ENCODE measurements around the gene CCDC33.

The CCDC33 gene

GRCh38 chr15:74300057-74300795 lies 64.1 kb downstream of the CCDC33 start:
- Histone ChIP-seq H3F3A (ENCODE audit: control insufficient read depth, insufficient read depth) (no peaks in the 10 kb centered on the region), H3K27ac (ENCODE audit: low read depth, low read length) (no peak overlapping the region), H3K36me3 (ENCODE audit: control insufficient read depth, low read length) (no peaks in the 10 kb centered on the region), H3K4me3 (ENCODE audit: low read length) (no peak overlapping the region), H3K9me3 (ENCODE audit: control insufficient read depth, insufficient read depth, low read length) (no peaks in the 10 kb centered on the region), H3K79me2 (ENCODE audit: control insufficient read depth, low read length) (no peaks in the 10 kb centered on the region), H3K4me1 (ENCODE audit: control insufficient read depth, low read length) (no peaks in the 10 kb centered on the region), H3K27me3 (ENCODE audit: control insufficient read depth, low read length) (peaks cover 3% of the 10 kb centered on the region; the same call in 1 of the 2 replicates), H4K20me1 (ENCODE audit: control insufficient read depth, insufficient read depth, low read depth, low read length) (no peaks in the 10 kb centered on the region), H3K9me2 (replicated peaks; ENCODE audit: control insufficient read depth, low read length) (no peaks in the 10 kb centered on the region), H3K4me2 (ENCODE audit: low read length) (no peak overlapping the region)
- TF ChIP-seq CTCF (IDR thresholded peaks at IDR 0.05; ENCODE audit: low read depth, low read length, poor library complexity, severe bottlenecking) (no peak), EZH2phosphoT487 (IDR thresholded peaks at IDR 0.05; ENCODE audit: borderline replicate concordance, low read length) (no peak)

DNA sequence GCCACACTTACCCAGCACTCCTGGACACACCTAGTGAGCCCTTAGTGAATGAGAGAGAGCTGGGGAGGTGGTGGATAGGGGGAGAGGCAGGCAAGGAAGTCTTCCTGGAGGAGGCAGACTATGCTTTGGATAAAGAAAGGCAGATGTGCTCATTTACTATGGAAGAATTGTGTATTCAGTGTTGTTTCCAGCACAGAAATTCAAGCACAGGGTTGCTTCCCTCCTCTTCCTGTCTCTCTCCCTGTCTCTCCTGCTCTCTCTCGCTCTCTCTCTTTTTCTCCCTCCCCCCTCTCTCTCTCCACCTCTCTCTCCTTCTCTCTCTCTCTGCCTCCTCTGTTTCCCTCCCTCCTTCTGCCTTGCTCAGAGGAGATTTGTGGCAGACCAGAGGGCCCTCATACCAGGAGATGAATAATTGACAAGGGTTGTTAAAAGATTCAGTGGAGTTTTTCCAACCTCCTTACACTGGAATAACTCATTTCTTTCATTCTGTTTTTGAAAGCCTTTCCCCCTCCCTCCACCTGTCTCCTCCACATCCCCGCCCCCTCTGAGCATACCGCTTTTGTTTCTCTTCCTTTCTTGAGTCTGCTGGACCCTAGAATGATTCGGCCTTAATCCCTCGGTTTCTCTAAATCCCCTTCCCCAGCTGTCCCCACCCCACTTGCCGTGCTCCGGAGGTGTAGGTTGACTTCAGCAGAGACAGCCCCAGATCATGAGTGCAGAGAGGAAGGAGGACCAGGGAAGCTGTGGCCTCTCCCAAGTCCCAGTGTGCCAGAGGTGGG lies 65.6 kb downstream of the CCDC33 start:
- Histone ChIP-seq H3K9me2 (replicated peaks; ENCODE audit: control insufficient read depth, low read length) (no peaks in the 10 kb centered on the region), H3K4me3 (ENCODE audit: low read length) (no peak overlapping the region), H3K9me3 (ENCODE audit: control insufficient read depth, insufficient read depth, low read length) (no peaks in the 10 kb centered on the region), H3K79me2 (ENCODE audit: control insufficient read depth, low read length) (no peaks in the 10 kb centered on the region), H3K36me3 (ENCODE audit: control insufficient read depth, low read length) (no peaks in the 10 kb centered on the region), H3K4me1 (ENCODE audit: control insufficient read depth, low read length) (no peaks in the 10 kb centered on the region), H3K4me2 (ENCODE audit: low read length) (no peak overlapping the region), H3F3A (ENCODE audit: control insufficient read depth, insufficient read depth) (no peaks in the 10 kb centered on the region), H3K27ac (ENCODE audit: low read depth, low read length) (no peak overlapping the region), H4K20me1 (ENCODE audit: control insufficient read depth, insufficient read depth, low read depth, low read length) (no peaks in the 10 kb centered on the region), H3K27me3 (ENCODE audit: control insufficient read depth, low read length) (peaks cover 3% of the 10 kb centered on the region; the same call in 1 of the 2 replicates)
- no peak for TF ChIP-seq CTCF (IDR thresholded peaks at IDR 0.05; ENCODE audit: low read depth, low read length, poor library complexity, severe bottlenecking)
- TF ChIP-seq EZH2phosphoT487 (IDR thresholded peaks at IDR 0.05; ENCODE audit: borderline replicate concordance, low read length): no peak

- H4K20me1 ChIP-seq (ENCODE audit: control insufficient read depth, insufficient read depth, low read depth, low read length): no peaks in the 10 kb centered on the region
- H3K27ac ChIP-seq (ENCODE audit: low read depth, low read length): no peak overlapping the region
- H3K4me3 ChIP-seq (ENCODE audit: low read length): no peak overlapping the region
- no peaks in the 10 kb centered on the region for H3K79me2 ChIP-seq (ENCODE audit: control insufficient read depth, low read length)
- H3K9me2 ChIP-seq (replicated peaks; ENCODE audit: control insufficient read depth, low read length): no peaks in the 10 kb centered on the region
- H3K9me3 ChIP-seq (ENCODE audit: control insufficient read depth, insufficient read depth, low read length): no peaks in the 10 kb centered on the region
- H3F3A ChIP-seq (ENCODE audit: control insufficient read depth, insufficient read depth): no peaks in the 10 kb centered on the region
- H3K4me2 ChIP-seq (ENCODE audit: low read length): no peak overlapping the region
- TF ChIP-seq EZH2phosphoT487 (IDR thresholded peaks at IDR 0.05; ENCODE audit: borderline replicate concordance, low read length) (no peak), CTCF (IDR thresholded peaks at IDR 0.05; ENCODE audit: low read depth, low read length, poor library complexity, severe bottlenecking) (peak; percentile 65)
- peaks cover 3% of the 10 kb centered on the region; the same call in 1 of the 2 replicates for H3K27me3 ChIP-seq (ENCODE audit: control insufficient read depth, low read length)
- H3K4me1 ChIP-seq (ENCODE audit: control insufficient read depth, low read length): no peaks in the 10 kb centered on the region
- no peaks in the 10 kb centered on the region for H3K36me3 ChIP-seq (ENCODE audit: control insufficient read depth, low read length)
These were observed 66.8 kb downstream of the CCDC33 start for GRCh38 chr15:74302821-74303359.

All from DOHH2 (cell line).